HG03378 (cell line): ENCODE results near the gene PADI3.
"Not testable (repeated sequence)": the region's sequence is repeated elsewhere in the genome, so short reads cannot be mapped to it uniquely, and the experiment has no call there.

Experiments
- ATAC-seq: cut with Tn5 transposase; IDR thresholded peaks from one replicate; pipeline ENCODE4 v1.9.1; 2021; ENCODE audit warnings: mild to moderate bottlenecking, moderate library complexity; ENCODE audit not compliant: unreplicated experiment

Gene PADI3

DNA sequence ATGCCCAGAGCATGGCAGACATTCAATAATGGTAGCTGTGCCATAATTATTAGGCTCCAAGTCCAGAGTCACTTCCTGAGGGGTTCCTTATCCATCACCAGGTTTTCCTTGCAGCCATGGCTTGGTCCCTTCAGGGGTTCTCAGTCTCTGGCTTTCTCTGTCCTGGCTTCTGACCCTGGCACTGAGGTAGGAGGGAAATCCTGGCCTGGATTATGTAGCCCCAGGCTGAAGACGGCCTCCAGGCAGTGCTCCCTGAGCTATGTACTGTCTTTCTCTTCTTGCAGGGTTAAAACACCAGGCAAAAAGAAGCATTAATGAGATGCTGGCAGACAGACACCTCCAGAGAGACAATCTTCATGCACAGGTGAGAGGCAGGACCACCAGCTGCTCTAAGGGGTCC, 9.5 kb upstream of the PADI3 start:
- ATAC-seq = no peak

DNA sequence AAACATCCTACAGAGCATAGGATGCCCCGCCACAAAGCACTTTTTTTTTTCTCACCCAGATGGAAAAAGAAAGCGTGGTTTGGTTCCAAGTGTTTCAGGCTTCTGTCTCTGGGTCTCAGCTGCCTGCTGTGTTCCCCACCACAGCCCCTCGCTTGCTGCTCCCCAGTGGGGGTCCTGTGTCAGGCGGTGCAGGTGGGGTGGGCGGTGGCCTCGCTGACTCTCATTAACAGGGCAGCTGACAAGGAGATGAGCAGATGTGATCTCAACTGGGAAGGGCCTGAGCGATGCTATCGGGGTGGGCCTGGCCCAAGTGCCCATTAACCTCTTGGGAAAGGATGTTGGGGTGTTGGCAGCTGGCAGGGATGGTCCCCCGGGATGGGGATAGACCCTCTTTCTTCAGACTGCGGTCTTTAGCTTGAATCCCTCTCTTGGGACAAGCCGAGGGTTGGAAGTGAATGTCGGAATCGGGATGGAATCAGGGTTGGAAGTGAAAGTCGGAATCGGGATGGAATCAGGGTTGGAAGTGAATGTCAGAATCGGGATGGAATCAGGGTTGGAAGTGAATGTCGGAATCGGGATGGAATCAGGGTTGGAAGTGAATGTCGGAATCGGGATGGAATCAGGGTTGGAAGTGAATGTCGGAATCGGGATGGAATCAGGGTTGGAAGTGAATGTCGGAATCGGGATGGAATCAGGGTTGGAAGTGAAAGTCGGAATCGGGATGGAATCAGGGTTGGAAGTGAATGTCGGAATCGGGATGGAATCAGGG, 7.7 kb upstream of the PADI3 start:
- ATAC-seq = not testable (repeated sequence)

DNA sequence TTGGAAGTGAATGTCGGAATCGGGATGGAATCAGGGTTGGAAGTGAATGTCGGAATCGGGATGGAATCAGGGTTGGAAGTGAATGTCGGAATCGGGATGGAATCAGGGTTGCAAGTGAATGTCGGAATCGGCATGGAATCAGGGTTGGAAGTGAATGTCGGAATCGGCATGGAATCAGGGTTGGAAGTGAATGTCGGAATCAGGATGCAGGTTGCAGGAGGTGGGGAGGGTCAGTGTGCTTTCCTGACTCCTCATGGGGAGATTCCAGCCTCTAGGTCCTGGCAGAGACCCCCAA, 7.2 kb upstream of the PADI3 start:
- not testable (repeated sequence) for ATAC-seq

DNA sequence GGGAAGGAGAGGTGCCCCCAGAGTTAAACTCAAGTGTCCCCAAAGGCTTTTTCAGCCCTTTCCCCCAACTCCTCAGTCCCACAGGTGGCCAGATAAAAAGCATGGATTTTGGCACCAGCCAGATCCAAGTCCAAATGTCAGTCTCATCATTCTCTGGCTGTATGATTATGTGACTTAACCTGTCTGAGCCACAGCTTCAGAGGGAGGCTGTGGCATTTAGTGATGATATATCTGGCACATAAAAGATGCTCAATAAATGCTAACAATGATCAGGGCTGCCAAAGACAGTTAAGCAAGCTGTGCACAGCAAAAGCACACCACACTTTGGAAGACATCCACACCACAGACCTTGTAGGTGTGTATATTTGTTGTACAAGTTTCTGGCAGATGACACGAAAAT, 5.6 kb upstream of the PADI3 start:
- ATAC-seq = no peak

DNA sequence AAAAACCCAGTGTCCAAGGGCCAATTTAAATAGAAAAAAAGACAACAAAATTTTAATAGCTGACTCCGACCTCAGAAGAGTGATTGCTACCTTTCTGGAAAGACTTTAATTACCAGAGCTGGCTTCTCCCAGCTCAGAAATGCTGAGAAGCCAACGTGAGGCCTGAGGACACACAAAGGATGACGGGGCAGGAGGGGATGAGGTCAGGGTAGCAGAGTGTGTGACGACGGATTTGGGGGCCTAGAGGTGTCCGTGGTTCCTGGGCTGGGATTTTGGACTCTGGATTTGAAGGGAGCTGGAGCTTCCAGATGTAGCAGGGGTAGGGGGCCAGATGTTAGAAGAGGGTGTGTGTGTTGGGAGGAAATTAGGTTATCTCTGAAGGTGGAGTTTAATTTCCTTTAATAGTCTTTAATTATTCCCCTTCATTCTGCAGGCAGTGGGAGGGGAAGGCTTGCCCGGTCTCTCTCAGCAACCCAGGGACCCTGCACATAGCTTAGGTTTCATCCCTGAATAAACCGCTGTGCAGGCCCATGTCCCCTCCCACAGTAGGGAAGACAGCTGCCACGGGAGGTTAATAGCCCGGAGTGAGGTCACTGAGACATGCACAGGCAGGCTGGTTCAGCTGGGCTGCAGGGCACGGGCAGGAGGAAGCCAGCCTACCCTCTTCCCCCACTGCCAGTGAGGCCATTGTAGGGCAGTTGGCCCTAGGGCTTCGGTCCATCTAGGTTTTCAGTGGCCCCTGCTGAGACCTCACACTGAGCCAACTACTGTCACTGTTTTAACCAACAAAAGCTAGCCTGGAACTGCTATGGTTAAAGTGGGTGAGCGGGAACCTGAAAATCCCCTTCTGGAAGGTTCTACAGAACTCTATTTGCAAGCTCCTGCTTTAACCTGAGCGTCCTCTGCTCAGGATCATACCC, 3.8 kb upstream of the PADI3 start:
- no peak for ATAC-seq

DNA sequence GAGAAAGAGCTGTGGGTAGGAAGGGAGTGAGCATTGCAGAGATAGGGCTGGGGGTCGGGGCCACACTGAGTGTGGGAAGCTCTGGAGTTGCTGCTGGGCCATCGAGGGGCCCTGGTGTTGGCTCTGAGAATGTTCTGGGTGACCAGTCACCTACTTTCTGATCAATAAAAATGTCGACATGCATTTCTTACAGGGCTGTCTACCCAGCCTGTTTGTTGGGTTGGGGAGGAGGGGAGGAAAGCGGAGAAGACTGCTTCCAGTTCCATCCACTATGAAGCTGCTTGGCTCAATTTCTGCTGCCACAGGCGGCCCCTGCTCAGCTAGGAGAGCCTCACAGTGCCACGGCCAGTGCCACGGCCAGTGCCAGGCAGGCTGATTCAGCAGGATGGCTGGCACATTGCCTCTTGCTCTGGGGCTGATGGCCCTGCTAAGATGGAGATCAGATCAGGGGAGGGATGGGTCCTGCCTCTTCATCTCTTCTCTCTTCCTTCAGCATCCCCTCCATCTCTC, 3.0 kb upstream of the PADI3 start:
- ATAC-seq = no peak

DNA sequence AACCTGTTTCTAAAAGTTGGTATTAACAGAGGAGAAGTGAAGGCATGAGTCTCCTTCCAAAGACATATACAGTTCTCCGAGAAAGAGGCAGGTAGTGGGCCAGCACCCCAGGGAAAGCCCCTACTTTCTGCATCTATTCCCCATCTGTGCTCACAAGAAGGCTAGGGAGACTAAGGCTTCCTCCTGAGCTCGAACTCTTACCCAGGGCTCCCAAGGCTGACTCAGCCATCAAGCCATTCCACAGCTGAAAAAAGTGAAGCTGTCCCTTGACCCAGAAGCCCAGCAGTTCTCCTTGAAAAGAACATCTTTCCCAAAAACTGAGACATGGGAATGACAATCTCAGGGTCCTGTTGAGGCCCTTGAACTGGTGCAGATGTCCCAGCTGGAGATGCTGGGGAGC, 1.9 kb upstream of the PADI3 start:
- ATAC-seq = no peak

DNA sequence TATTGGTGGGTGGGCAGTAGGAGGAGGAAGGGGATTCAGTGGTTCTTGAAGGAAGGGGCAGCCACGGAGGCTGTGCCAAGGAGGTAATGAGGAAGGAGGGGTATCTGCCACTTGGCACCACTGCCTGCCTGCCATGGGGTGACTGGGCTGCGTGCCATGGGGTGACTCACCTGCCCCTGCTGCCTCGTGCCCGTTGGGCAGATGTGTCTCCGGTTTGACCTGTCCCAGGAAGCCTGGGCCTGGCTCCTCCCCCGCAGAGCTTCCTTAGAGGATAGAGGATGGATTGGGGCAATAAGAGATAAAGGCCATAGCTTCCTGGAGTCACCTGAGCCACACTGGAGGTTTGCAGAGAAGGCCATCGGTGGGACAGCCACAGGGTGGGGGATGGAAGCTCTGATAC, 1.7 kb downstream of the PADI3 start:
- ATAC-seq = no peak

DNA sequence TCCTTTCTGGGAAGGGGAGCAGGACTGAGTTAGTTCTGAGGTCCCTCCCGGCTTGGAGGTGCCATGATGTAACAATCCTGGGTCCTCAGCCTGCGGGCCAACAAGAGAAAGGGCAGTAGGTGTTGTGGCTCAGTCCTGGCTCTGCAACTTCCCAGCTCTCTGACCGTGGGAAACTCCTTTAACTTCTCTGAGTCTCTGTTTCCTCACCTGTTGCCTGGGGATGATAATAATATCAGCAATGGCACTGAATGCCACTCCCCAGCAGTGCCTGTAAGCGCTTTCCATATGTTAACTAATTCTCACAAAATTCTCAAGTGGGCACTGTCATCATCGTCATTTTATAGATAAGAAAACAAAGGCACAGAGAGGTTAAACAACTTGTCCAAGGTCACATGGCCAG, 2.3 kb downstream of the PADI3 start:
- no peak for ATAC-seq

DNA sequence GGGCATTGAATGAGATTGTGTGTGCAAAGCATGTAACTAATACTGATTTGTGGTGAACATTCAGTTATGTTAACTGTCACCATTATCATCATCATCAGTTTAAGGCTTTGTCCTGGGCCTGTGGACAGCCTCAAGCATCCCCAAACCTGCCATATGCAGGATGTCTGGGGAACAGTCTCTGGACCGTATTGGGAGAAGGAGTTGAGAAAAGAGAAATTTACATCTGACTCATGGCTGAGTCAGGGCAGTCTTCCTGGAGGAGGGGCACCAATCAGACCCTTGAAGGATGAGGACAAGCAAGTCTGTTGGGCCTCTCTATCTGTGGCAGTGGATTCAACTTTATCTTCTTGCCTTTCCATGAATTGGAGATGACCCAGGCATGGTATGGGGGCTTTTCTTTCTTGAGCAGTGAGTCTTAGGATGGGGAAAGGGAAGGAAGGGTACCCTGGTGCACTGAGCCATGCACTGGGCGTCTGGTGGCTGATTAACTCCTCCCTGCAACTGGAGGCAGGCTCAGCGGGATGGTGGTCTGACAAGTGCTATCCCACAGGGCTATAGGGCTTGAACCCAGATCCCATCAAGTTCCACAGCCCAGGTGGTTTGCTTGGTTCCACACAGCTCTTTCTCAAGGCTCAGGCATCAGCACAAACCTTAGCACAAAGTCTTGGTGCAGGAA, 2.9 kb downstream of the PADI3 start:
- ATAC-seq = no peak

DNA sequence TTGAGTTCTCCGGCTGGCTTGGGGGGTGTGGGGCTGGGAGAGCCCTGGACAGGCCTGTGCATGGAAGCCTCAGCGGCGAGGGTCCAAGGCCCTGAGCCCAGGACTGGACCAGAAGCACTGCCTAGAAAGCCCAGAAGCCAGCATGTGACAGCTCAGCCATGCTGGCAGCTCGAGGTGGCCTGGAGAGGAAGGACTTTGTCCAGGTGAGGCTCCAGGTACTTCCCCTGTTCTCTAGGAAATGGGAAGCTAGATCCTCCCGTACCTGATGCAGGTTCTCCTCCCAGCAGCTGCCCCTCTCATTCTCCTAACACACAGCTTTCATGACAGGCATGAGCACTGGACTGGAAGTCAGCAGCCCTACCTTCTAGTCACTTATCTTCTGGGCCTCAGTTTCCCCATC, 6.4 kb downstream of the PADI3 start:
- no peak for ATAC-seq

DNA sequence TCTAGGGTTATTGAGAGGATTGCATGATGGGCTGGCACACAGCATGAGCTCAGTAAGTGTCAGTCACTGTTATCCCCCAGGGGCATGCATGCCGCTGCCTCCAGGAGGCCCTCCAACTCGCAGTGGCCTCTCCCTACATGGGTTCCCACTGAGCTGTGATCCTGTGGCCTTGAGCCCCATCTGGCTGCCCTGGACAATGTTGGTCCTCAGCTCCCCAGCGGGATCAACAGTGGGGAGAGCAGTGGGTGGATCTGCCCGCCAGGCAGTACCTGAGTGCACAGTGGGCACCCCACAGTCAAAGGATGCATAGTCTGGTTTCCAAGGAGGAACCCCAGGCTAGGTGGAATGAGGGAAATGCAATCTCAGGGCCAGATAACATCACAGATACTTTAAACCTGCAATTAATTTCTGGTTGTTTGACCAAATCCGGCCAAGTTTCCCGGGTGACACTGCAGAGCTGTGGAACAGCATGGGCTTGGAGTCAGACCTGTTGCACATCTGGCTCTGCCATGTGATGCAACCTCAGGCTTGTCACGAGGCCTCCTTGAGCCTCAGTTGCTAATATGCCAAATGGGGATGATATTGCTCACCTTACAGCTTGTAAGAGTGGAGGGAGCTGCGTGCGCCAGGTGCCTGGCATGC, 9.3 kb downstream of the PADI3 start:
- ATAC-seq = no peak

DNA sequence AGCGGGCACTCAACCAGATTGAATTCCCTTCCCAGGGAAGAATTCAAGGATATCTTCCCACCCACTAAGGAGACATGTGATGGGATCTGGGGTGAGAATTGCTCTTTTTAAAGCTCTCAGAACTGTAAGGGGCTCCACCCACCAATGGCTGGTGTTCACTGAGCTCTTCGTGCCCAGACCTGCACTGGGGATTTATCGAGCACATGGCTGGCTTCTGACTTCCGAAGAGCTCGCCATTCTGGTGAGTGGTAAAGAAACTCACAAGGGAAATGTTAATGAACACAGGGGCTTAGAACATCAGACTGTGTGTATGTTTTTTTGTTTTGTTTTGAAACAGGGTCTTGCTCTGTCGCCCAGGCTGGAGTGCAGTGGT, 9.8 kb downstream of the PADI3 start:
- no peak for ATAC-seq

DNA sequence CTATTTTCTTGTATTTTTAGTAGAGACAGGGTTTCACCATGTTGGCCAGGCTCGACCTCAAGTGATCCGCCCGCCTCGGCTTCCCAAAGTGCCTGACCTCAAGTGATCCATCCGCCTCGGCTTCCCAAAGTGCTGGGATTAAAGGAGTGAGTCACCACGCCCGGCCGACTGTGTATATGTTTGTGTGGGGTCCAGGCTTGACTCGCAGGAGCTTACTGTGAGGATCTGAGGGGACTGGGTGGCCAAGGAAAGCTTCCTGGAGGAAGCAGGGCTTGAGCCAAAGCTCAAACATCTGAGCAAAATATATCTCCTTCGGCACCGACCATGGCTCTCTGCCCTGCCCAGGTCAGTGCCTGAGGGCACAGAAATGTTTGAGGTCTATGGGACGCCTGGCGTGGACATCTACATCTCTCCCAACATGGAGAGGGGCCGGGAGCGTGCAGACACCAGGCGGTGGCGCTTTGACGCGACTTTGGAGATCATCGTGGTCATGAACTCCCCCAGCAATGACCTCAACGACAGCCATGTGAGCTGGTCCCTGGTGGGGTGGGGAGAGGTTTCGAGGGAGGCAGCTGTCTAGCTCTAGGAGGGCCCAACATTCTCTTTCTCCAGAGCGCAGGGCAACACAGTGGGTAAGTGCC, 10.5 kb downstream of the PADI3 start:
- no peak for ATAC-seq

DNA sequence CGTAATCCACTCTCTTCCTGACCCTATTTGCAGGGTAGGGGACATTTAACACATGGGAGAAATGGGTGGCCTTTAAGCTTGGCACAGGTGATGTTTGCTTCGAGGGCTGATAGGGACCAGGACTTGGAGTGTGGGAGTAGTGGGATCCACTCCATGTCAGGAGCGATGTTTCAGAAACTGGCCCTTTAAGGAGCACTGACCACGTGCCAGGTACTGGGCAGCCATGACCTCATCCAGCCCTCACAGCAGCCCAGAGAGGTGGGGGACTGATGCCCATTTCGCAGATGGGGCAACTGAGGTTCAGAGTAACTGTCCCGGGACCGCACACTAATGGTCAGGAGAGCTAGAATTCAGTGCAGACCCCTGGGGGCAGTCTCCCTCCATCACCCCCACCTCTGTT, 11.4 kb downstream of the PADI3 start:
- no peak for ATAC-seq

DNA sequence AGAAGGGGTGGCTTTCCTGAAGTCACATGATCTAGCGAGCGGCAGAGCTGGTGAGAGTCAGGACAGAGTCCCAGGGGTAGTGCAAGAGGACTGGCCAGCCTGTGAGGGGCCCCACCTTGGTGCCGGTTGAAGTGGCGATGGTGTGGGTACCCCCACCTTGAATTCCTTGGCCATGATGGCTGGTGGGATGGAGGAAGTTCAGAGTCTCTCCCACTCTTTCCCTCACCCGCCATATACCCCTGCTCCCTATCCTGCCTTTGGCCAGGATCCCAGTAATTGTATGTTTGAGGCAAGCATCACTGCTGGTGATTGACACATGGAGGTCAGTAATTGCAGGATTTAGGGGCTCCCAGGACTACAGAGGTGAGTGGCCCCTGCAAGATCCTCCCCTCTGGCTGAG, 11.8 kb downstream of the PADI3 start:
- no peak for ATAC-seq

DNA sequence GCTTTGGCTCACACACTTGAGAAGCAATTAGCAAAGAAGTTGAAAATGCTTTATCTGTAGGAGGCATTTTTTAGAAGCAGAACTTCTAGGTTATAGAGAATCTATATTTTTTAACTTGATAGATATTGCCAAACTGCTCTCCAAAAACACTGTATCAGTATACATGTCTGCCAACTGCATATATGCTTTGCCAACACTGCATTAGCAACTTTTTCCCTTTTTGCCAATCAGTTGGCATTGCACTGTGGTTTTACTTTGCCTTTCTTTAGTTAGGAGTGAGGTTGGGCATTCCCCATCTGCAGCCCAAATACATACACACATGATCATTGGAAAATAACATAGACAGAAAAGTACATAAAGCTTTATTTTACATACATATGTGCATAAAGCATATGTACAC, 15.0 kb downstream of the PADI3 start:
- no peak for ATAC-seq

DNA sequence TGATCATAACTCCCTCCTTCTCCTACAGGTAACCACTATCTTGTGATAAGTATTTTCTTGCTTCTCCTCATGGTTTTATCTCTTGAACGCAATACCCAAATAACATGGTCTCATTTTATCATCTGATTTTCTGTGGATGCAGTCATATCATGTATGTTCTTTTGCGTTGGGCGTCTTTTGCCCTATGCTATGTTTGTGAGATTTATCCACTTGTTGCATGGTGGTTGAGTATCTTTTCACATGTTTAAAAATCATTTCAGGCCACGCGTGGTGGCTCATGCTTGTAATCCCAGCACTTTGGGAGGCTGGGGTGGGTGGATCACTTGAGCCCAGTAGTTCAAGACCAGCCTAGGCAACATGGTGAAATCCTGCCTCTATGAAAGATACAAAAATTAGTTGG, 15.6 kb downstream of the PADI3 start:
- no peak for ATAC-seq

DNA sequence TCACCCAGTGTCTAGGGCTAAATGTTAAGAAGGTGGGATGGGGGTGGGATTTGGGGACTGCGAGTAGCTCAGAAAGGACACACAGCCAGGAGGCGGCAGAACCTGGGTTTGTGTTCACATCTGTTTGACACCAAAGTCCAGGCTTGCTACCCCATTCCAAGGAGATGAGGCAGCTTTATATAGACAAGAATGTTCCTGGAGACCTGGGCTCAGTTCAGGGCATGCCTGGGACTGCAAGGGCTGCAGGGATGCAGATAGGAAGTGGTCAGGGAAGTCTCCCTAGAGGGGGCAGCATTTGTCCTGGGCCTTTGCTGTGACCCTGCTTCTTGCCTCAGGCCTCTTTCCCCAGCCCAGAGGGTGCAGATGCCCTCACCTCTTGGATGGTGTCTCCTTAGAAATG, 16.3 kb downstream of the PADI3 start:
- ATAC-seq = no peak

DNA sequence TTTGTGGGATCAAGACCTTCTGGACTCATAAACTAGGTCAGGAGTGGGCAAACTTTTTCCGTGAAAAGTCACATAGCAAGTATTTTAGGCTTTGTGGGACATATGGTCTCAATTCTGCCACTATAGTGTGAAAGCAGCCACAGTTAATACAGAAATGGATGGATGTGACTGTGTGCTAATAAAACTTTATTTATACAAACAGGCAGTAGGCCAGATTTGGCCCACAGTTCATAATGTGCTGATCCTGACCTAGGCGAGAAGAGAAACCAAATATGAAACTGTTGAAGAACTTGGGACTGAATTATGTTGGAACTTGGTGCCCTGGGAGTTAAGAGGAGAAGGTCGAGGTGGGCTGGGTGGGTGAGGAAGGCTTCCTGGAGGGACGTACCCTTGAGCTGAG, 17.1 kb downstream of the PADI3 start:
- ATAC-seq = no peak
